SK-N-SH treated with all-trans-retinoic acid at 6 μM for 48 hours (cell line): ENCODE results near the gene ATP5F1E.

ENCODE experiments used
- ATAC-seq: fragments of 200-7000 bp; cut with Tn5 transposase; 3 replicates; pipeline ENCODE4 v1.9.1; 2020; ENCODE audit warnings: mild to moderate bottlenecking, moderate library complexity
- BACH2 ChIP-seq: fragments of 250-450 bp; sonication (Bioruptor Pico); IDR thresholded peaks from 2 replicates; pipeline ENCODE4 v1.9.0; 2021; ENCODE audit warnings: mild to moderate bottlenecking, borderline replicate concordance
- CSDC2 ChIP-seq: fragments of 250-450 bp; sonication (Bioruptor Pico); IDR thresholded peaks from 2 replicates; pipeline ENCODE4 v1.5.0; 2020; ENCODE audit warnings: mild to moderate bottlenecking, moderate library complexity
- CSRNP3 ChIP-seq: fragments of 250-450 bp; sonication (Bioruptor Pico); IDR thresholded peaks from 2 replicates; pipeline ENCODE4 v1.5.1; 2021; ENCODE audit warnings: mild to moderate bottlenecking, moderate library complexity
- ESRRG ChIP-seq: fragments of 250-450 bp; sonication (Bioruptor Pico); IDR thresholded peaks from 2 replicates; pipeline ENCODE4 v1.6.1; 2021; ENCODE audit warnings: mild to moderate bottlenecking
- ISL1 ChIP-seq: fragments of 250-450 bp; sonication (Bioruptor Pico); IDR thresholded peaks from 2 replicates; pipeline ENCODE4 v2.1.2; 2022; ENCODE audit warnings: mild to moderate bottlenecking, moderate library complexity
- OSR1 ChIP-seq: fragments of 250-450 bp; sonication (Bioruptor Pico); IDR thresholded peaks from 2 replicates; pipeline ENCODE4 v1.8.0; 2022; ENCODE audit warnings: moderate library complexity, mild to moderate bottlenecking, inconsistent platforms
- POU6F1 ChIP-seq: fragments of 250-450 bp; sonication (Bioruptor Pico); IDR thresholded peaks from 2 replicates; pipeline ENCODE4 v1.8.0; 2021; ENCODE audit warnings: low read depth, mild to moderate bottlenecking, moderate library complexity, borderline replicate concordance
- PPARA ChIP-seq: fragments of 250-450 bp; sonication (Bioruptor Pico); IDR thresholded peaks from 2 replicates; pipeline ENCODE4 v1.5.0; 2020; ENCODE audit warnings: mild to moderate bottlenecking, borderline replicate concordance
- RARB ChIP-seq: fragments of 250-450 bp; sonication (Bioruptor Pico); IDR thresholded peaks from 2 replicates; pipeline ENCODE4 v1.8.0; 2021; ENCODE audit warnings: mild to moderate bottlenecking, moderate library complexity
- SNAI2 ChIP-seq: fragments of 250-450 bp; sonication (Bioruptor Pico); IDR thresholded peaks from 2 replicates; pipeline ENCODE4 v1.5.0; 2020; ENCODE audit warnings: mild to moderate bottlenecking, moderate library complexity
- TOX ChIP-seq: fragments of 250-450 bp; sonication (Bioruptor Pico); IDR thresholded peaks from 2 replicates; pipeline ENCODE4 v1.8.0; 2021; ENCODE audit warnings: mild to moderate bottlenecking, moderate library complexity, borderline replicate concordance
- TSHZ2 ChIP-seq: fragments of 250-450 bp; sonication (Bioruptor Pico); IDR thresholded peaks from 2 replicates; pipeline ENCODE4 v1.5.0; 2020; ENCODE audit warnings: mild to moderate bottlenecking, moderate library complexity
- ZC3H10 ChIP-seq: fragments of 250-450 bp; sonication (Bioruptor Pico); IDR thresholded peaks from 2 replicates; pipeline ENCODE4 v1.5.1; 2021; ENCODE audit warnings: mild to moderate bottlenecking, moderate library complexity
- ZFP3 ChIP-seq: fragments of 250-450 bp; sonication (Bioruptor Pico); IDR thresholded peaks from 2 replicates; pipeline ENCODE4 v1.5.0; 2020; ENCODE audit warnings: mild to moderate bottlenecking, moderate library complexity
- ZFP30 ChIP-seq: fragments of 450-650 bp; formaldehyde crosslinking; IDR thresholded peaks from 2 replicates; pipeline ENCODE4 v1.5.0; 2022; ENCODE audit warnings: mild to moderate bottlenecking, moderate library complexity
- ZNF565 ChIP-seq: fragments of 450-650 bp; formaldehyde crosslinking; conservative IDR thresholded peaks from 2 replicates; pipeline ENCODE4 v1.5.0; 2020; ENCODE audit warnings: low read depth, mild to moderate bottlenecking, moderate library complexity
- ZNF70 ChIP-seq: fragments of 450-650 bp; formaldehyde crosslinking; IDR thresholded peaks from 2 replicates; pipeline ENCODE4 v1.5.0; 2020; ENCODE audit warnings: mild to moderate bottlenecking, moderate library complexity
- ZNF8 ChIP-seq: fragments of 450-650 bp; formaldehyde crosslinking; IDR thresholded peaks from 2 replicates; pipeline ENCODE4 v1.5.0; 2020; ENCODE audit warnings: mild to moderate bottlenecking, moderate library complexity
- TF ChIP-seq, protein P1 (sequence below): fragments of 250-450 bp; sonication (Bioruptor Pico); IDR thresholded peaks from 2 replicates; pipeline ENCODE4 v1.5.1; 2020; ENCODE audit warnings: low read depth, mild to moderate bottlenecking, moderate library complexity
- TF ChIP-seq, protein P2 (sequence below): fragments of 250-450 bp; sonication (Bioruptor Pico); IDR thresholded peaks from 2 replicates; pipeline ENCODE4 v1.8.0; 2020; ENCODE audit warnings: mild to moderate bottlenecking, moderate library complexity, borderline replicate concordance

ATP5F1E gene

GRCh38 chr20:59001449-59002171 is 30.5 kb downstream of the ATP5F1E start:
- TF ChIP-seq CSDC2 (CRISPR knock-in tag) (no peak), ISL1 (CRISPR knock-in tag) (no peak), CSRNP3 (CRISPR knock-in tag) (no peak), ESRRG (CRISPR knock-in tag) (no peak), TSHZ2 (CRISPR knock-in tag) (no peak), POU6F1 (CRISPR knock-in tag) (no peak), ZFP3 (CRISPR knock-in tag) (no peak), ZNF8 (no peak), ZNF70 (CRISPR knock-in tag) (no peak), OSR1 (CRISPR knock-in tag) (no peak), RARB (CRISPR knock-in tag) (no peak), BACH2 (CRISPR knock-in tag) (no peak), ZFP30 (CRISPR knock-in tag) (no peak)
- TF ChIP-seq, protein P1, sequence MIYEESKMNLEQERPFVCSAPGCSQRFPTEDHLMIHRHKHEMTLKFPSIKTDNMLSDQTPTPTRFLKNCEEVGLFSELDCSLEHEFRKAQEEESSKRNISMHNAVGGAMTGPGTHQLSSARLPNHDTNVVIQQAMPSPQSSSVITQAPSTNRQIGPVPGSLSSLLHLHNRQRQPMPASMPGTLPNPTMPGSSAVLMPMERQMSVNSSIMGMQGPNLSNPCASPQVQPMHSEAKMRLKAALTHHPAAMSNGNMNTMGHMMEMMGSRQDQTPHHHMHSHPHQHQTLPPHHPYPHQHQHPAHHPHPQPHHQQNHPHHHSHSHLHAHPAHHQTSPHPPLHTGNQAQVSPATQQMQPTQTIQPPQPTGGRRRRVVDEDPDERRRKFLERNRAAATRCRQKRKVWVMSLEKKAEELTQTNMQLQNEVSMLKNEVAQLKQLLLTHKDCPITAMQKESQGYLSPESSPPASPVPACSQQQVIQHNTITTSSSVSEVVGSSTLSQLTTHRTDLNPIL, result no peak
- TF ChIP-seq, protein P2, sequence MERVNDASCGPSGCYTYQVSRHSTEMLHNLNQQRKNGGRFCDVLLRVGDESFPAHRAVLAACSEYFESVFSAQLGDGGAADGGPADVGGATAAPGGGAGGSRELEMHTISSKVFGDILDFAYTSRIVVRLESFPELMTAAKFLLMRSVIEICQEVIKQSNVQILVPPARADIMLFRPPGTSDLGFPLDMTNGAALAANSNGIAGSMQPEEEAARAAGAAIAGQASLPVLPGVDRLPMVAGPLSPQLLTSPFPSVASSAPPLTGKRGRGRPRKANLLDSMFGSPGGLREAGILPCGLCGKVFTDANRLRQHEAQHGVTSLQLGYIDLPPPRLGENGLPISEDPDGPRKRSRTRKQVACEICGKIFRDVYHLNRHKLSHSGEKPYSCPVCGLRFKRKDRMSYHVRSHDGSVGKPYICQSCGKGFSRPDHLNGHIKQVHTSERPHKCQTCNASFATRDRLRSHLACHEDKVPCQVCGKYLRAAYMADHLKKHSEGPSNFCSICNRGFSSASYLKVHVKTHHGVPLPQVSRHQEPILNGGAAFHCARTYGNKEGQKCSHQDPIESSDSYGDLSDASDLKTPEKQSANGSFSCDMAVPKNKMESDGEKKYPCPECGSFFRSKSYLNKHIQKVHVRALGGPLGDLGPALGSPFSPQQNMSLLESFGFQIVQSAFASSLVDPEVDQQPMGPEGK (CRISPR knock-in tag), result no peak
- ATAC-seq, result no peak

GRCh38 chr20:59001068-59001448 is 31.1 kb downstream of the ATP5F1E start:
- no peak for TF ChIP-seq ZNF8
- TF ChIP-seq ZNF70 (CRISPR knock-in tag), result no peak
- no peak for TF ChIP-seq ISL1 (CRISPR knock-in tag)
- no peak for TF ChIP-seq ZFP3 (CRISPR knock-in tag)
- no peak for TF ChIP-seq TSHZ2 (CRISPR knock-in tag)
- TF ChIP-seq ZFP30 (CRISPR knock-in tag), result no peak
- TF ChIP-seq RARB (CRISPR knock-in tag), result no peak
- no peak for TF ChIP-seq ZC3H10 (CRISPR knock-in tag)
- no peak for TF ChIP-seq ZNF565 (CRISPR knock-in tag)
- TF ChIP-seq SNAI2 (CRISPR knock-in tag), result no peak
- TF ChIP-seq PPARA, result no peak
- no peak for TF ChIP-seq TOX (CRISPR knock-in tag)
- no peak for ATAC-seq
